ENCODE results near the gene SLC35F6. TPM values are rescaled to one million over a fixed set of nuclear protein-coding genes. Genes with fewer than 3 reads are reported as not detected.

SLC35F6 gene
- total and polyA plus RNA-seq, 2 donors (not counting 1 experiment from before 2014, with no cell fraction given): 35.2 to 61.4 TPM

DNA sequence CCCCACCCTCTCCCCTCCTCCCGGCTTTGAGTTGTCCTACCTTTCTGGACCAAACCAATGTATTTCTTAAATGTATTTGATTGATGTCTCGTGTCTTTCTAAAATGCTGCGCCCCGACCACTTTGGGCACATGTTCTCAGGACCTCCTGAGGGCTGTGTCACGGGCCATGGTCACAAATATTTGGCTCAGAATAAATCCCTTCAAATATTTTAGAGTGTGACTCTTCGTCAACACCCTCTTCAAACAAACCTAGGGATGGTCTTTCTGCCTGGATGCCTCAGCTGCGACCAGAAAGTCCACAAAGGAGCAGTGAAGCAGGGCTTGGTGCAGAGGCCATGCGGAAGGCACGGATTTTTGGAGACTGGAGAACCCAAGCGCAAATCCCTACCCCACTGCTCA lies 1.1 kb upstream of the SLC35F6 start:
- Histone ChIP-seq H3K9me3 (ENCODE audit: control insufficient read depth, insufficient read depth, low read depth, low read length) (no peaks in the 10 kb centered on the region), H3K27me3 (ENCODE audit: control insufficient read depth, insufficient read depth, low read length) (no peaks in the 10 kb centered on the region), H4K20me1 (ENCODE audit: control insufficient read depth, extremely low read depth, insufficient read depth, low read length) (no peaks in the 10 kb centered on the region), H3K36me3 (ENCODE audit: control insufficient read depth, insufficient read depth, low read length) (peaks cover 2% of the 10 kb centered on the region), H3K79me2 (ENCODE audit: control insufficient read depth, insufficient read depth, low read length) (peaks cover 37% of the 10 kb centered on the region), H3K27ac (ENCODE audit: insufficient read depth, low read length) (no peak overlapping the region), H3K9ac (ENCODE audit: insufficient read depth, low read length) (no peak overlapping the region), H3K4me2 (ENCODE audit: extremely low read depth, insufficient read depth, low read length) (no peak overlapping the region), H3K4me1 (ENCODE audit: control insufficient read depth, extremely low read depth, insufficient read depth, low read length) (peaks cover 16% of the 10 kb centered on the region), H2AFZ (ENCODE audit: low read length) (no peak overlapping the region), H3K4me3 (replicated peaks in 1 of 4; ENCODE audit: control extremely low read depth in 1 of 4, insufficient read depth in 1 of 4, low read depth in 3 of 4, low read length in 4 of 4) (no peak overlapping the region)
- TF ChIP-seq, protein P1, sequence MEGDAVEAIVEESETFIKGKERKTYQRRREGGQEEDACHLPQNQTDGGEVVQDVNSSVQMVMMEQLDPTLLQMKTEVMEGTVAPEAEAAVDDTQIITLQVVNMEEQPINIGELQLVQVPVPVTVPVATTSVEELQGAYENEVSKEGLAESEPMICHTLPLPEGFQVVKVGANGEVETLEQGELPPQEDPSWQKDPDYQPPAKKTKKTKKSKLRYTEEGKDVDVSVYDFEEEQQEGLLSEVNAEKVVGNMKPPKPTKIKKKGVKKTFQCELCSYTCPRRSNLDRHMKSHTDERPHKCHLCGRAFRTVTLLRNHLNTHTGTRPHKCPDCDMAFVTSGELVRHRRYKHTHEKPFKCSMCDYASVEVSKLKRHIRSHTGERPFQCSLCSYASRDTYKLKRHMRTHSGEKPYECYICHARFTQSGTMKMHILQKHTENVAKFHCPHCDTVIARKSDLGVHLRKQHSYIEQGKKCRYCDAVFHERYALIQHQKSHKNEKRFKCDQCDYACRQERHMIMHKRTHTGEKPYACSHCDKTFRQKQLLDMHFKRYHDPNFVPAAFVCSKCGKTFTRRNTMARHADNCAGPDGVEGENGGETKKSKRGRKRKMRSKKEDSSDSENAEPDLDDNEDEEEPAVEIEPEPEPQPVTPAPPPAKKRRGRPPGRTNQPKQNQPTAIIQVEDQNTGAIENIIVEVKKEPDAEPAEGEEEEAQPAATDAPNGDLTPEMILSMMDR (conservative IDR thresholded peaks at IDR 0.05 in 1 of 2, IDR thresholded peaks at IDR 0.05 in 1 of 2; ENCODE audit: low read depth in 1 of 2, low read length in 2 of 2): no peak
- no peak for TF ChIP-seq EZH2 (IDR thresholded peaks at IDR 0.05; ENCODE audit: low read length, missing control alignments)
- DNase-seq (ENCODE audit: low read depth in 2 of 2): no peak

DNA sequence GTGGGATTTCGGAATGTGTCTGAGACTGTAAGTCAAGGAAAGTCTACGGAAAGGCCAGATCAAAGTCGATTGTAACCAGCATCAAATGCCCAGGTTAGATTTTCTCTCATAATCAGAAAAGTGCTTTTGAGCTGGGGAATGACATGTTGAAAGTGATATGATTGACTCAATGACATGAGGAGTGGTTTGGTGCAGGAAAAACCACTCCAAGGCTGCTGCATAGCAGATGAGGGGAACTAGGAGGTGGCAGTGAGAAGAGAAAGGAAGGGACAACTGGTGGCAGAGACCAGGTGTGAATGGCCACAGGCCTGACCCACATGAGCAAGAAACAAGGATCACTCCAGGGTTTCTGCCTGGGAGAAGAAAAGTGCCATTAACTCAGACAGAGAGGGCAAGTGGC lies 822 bp downstream of the SLC35F6 start:
- peaks cover 53% of the 10 kb centered on the region for H3K79me2 ChIP-seq (ENCODE audit: control insufficient read depth, insufficient read depth, low read length)
- no peak for DNase-seq (ENCODE audit: low read depth in 2 of 2)
- no peaks in the 10 kb centered on the region for H3K27me3 ChIP-seq (ENCODE audit: control insufficient read depth, insufficient read depth, low read length)
- no peak for TF ChIP-seq EZH2 (IDR thresholded peaks at IDR 0.05; ENCODE audit: low read length, missing control alignments)
- TF ChIP-seq, protein P1 (conservative IDR thresholded peaks at IDR 0.05 in 1 of 2, IDR thresholded peaks at IDR 0.05 in 1 of 2; ENCODE audit: low read depth in 1 of 2, low read length in 2 of 2): no peak
- peak overlapping the region; percentile 98 for H3K4me2 ChIP-seq (ENCODE audit: extremely low read depth, insufficient read depth, low read length)
- H3K36me3 ChIP-seq (ENCODE audit: control insufficient read depth, insufficient read depth, low read length): peaks cover 5% of the 10 kb centered on the region
- peak overlapping the region; percentile 97 for H3K9ac ChIP-seq (ENCODE audit: insufficient read depth, low read length)
- H3K27ac ChIP-seq (ENCODE audit: insufficient read depth, low read length): peak overlapping the region; percentile 92
- peak overlapping the region; percentile 78 to 91 (median 90) for H3K4me3 ChIP-seq (replicated peaks in 1 of 4; ENCODE audit: control extremely low read depth in 1 of 4, insufficient read depth in 1 of 4, low read depth in 3 of 4, low read length in 4 of 4)
- H3K9me3 ChIP-seq (ENCODE audit: control insufficient read depth, insufficient read depth, low read depth, low read length): no peaks in the 10 kb centered on the region
- H3K4me1 ChIP-seq (ENCODE audit: control insufficient read depth, extremely low read depth, insufficient read depth, low read length): peaks cover 8% of the 10 kb centered on the region
- no peak overlapping the region for H2AFZ ChIP-seq (ENCODE audit: low read length)
- no peaks in the 10 kb centered on the region for H4K20me1 ChIP-seq (ENCODE audit: control insufficient read depth, extremely low read depth, insufficient read depth, low read length)

DNA sequence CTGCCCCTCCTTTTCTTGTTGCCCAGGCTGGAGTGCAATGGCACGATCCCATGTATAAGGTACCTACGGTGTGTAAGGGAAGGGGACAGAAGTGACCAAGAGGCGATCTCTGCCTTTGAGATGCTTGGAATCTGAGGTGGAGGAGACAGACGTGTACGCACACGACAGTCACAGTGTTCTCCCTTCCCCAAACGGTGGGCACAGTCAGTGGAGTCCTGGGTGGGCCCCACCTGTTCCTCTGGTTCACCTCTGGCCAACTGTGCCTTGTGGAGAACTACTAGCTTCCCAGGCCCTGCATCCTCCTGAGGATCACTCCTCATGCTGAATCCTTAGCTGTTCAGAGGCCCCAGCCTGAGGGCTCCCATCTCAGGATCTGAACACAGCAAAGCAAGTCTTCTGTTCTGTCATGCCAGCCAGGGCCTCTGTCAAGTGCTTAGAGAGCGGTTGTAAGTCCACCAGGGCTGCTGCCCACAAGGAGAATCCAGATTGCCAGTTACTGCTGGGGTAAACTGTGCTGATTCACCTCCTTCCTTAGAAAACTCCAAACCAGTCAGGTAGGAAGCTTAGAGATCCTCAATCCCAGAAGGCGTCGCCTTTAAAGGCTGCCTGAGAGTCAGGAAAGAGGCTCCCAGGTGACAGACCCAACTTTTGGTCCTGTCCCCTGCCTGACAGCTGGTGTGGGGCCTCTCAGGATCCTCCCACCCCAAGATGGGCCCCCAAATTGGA lies 1.6 kb downstream of the SLC35F6 start:
- no peak overlapping the region for H2AFZ ChIP-seq (ENCODE audit: low read length)
- no peaks in the 10 kb centered on the region for H3K9me3 ChIP-seq (ENCODE audit: control insufficient read depth, insufficient read depth, low read depth, low read length)
- H4K20me1 ChIP-seq (ENCODE audit: control insufficient read depth, extremely low read depth, insufficient read depth, low read length): no peaks in the 10 kb centered on the region
- no peaks in the 10 kb centered on the region for H3K27me3 ChIP-seq (ENCODE audit: control insufficient read depth, insufficient read depth, low read length)
- peak overlapping the region; percentile 13 for H3K9ac ChIP-seq (ENCODE audit: insufficient read depth, low read length)
- TF ChIP-seq EZH2 (IDR thresholded peaks at IDR 0.05; ENCODE audit: low read length, missing control alignments): no peak
- TF ChIP-seq, protein P1 (conservative IDR thresholded peaks at IDR 0.05 in 1 of 2, IDR thresholded peaks at IDR 0.05 in 1 of 2; ENCODE audit: low read depth in 1 of 2, low read length in 2 of 2): no peak
- peak overlapping the region; percentile 98 for H3K4me2 ChIP-seq (ENCODE audit: extremely low read depth, insufficient read depth, low read length)
- peaks cover 60% of the 10 kb centered on the region for H3K79me2 ChIP-seq (ENCODE audit: control insufficient read depth, insufficient read depth, low read length)
- peaks cover 9% of the 10 kb centered on the region for H3K4me1 ChIP-seq (ENCODE audit: control insufficient read depth, extremely low read depth, insufficient read depth, low read length)
- H3K4me3 ChIP-seq (replicated peaks in 1 of 4; ENCODE audit: control extremely low read depth in 1 of 4, insufficient read depth in 1 of 4, low read depth in 3 of 4, low read length in 4 of 4): peak overlapping the region; percentile 78 to 91 (median 90)
- H3K27ac ChIP-seq (ENCODE audit: insufficient read depth, low read length): peak overlapping the region; percentile 92
- no peak for DNase-seq (ENCODE audit: low read depth in 2 of 2)
- H3K36me3 ChIP-seq (ENCODE audit: control insufficient read depth, insufficient read depth, low read length): peaks cover 6% of the 10 kb centered on the region

Measured in fibroblast of lung (primary cell).